ENCODE measurements around the gene HOXD13.

HOXD13 gene

DNA sequence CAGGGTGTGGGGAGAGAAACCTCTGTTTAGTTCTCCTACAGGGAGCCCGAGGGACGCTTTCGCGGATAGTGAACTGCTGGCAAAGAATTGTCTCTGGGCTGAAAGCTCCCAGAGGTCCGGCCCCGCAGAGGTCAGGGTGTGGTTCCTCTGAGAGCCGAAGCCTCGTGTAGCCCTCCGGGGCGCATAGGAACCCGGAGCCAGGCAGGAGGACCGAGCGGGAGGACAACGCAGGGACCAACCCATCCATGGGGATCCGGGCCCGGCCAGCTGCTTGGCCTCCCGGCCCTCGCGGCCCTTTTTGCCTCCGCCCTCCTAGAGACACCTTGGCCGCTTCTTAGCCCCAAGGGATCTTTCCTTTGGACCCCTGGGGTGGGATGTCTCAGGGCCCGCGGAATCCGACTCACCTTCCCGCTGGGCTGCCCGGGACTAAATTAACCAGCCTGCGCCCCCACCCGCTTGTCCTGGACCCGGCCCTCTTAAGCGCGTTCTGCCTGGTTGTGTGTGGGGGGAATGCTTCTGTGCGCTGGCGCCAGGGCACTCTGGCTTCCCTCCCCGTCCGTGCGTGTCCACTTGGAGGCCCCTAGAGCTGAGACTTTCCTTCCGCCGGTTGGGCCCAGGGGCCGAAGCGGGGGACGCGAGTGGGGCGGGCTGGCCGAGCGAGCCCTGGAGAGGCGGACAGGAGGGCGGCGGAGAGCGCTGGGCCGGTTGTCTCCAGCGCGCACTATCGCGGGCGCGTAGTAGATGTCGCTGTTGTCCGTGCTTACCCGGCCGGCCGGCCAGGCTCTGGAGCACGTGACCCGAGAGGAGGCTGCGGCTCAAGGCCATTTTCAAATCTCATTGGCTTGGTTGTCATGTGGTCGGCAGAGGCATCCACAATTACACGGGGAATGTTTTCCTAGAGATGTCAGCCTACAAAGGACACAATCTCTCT, 23.6 kb downstream of the HOXD13 start, which contains the start of gene HOXD10:
Gene HOXD10 (plus strand): TSS at position 896 of the 931 bp plus-strand sequence. CDS start 56 bp downstream, outside the sequence.
- Histone ChIP-seq H3K27ac (0 out of 2 replicates have a peak within 1 kb of the TSS, but pooled peaks have one; percentile 21), H3K4me3 (no peak within 1 kb of the TSS), H3K36me3 (ENCODE audit: insufficient read depth, low read length) (peaks cover 78% of the 10 kb centered on the region), H3K9me3 (ENCODE audit: low read depth, low read length) (no peaks in the 10 kb centered on the region), H3K9ac (ENCODE audit: insufficient read length) (no peak within 1 kb of the TSS)
- TF ChIP-seq POLR2AphosphoS5 (IDR thresholded peaks at IDR 0.05; ENCODE audit: borderline replicate concordance, low read depth, low read length) (no peak), FOXP2 (optimal IDR thresholded peaks at IDR 0.05; ENCODE audit: control extremely low read depth, extremely low read length, insufficient read depth) (no peak), EZH2 (IDR thresholded peaks at IDR 0.05) (no peak)
- DNase-seq (ENCODE audit: low read depth, low spot score) = no peak

DNA sequence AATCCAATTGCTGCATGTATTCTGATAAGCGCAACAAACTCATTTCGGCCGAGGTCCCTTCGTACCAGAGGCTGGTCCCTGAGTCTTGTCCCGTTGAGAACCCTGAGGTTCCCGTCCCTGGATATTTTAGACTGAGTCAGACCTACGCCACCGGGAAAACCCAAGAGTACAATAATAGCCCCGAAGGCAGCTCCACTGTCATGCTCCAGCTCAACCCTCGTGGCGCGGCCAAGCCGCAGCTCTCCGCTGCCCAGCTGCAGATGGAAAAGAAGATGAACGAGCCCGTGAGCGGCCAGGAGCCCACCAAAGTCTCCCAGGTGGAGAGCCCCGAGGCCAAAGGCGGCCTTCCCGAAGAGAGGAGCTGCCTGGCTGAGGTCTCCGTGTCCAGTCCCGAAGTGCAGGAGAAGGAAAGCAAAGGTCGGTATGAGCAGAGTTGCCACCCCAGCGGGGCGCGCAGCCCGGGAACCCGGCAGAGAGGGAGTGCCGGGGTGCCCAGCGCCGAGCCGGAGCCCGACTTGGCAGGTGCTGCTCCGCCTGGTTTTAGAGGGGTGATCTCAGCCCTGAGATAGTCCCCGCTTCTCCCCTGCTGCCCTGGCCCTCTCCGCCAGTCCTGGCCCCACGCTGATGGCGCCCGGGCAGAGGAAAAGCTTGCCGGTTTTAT, 24.8 kb downstream of the HOXD13 start:
- DNase-seq (ENCODE audit: low read depth, low spot score) = no peak
- TF ChIP-seq POLR2AphosphoS5 (IDR thresholded peaks at IDR 0.05; ENCODE audit: borderline replicate concordance, low read depth, low read length) (no peak), FOXP2 (optimal IDR thresholded peaks at IDR 0.05; ENCODE audit: control extremely low read depth, extremely low read length, insufficient read depth) (no peak), EZH2 (IDR thresholded peaks at IDR 0.05) (no peak)
- Histone ChIP-seq H3K9me3 (ENCODE audit: low read depth, low read length) (no peaks in the 10 kb centered on the region), H3K27ac (no peak overlapping the region), H3K4me3 (no peak overlapping the region), H3K36me3 (ENCODE audit: insufficient read depth, low read length) (peaks cover 67% of the 10 kb centered on the region), H3K9ac (ENCODE audit: insufficient read length) (no peak overlapping the region)

- Histone ChIP-seq H3K9me3 (ENCODE audit: low read depth, low read length) (no peaks in the 10 kb centered on the region), H3K36me3 (ENCODE audit: insufficient read depth, low read length) (peaks cover 61% of the 10 kb centered on the region), H3K4me3 (no peak overlapping the region), H3K27ac (peak overlapping the region; percentile 10; the same call in 1 of the 2 replicates), H3K9ac (ENCODE audit: insufficient read length) (no peak overlapping the region)
- DNase-seq (ENCODE audit: low read depth, low spot score) = no peak
- TF ChIP-seq EZH2 (IDR thresholded peaks at IDR 0.05) (no peak), POLR2AphosphoS5 (IDR thresholded peaks at IDR 0.05; ENCODE audit: borderline replicate concordance, low read depth, low read length) (no peak), FOXP2 (optimal IDR thresholded peaks at IDR 0.05; ENCODE audit: control extremely low read depth, extremely low read length, insufficient read depth) (no peak)
Measured at GRCh38 chr2:176117823-176118371, 25.4 kb downstream of the HOXD13 start.

DNA sequence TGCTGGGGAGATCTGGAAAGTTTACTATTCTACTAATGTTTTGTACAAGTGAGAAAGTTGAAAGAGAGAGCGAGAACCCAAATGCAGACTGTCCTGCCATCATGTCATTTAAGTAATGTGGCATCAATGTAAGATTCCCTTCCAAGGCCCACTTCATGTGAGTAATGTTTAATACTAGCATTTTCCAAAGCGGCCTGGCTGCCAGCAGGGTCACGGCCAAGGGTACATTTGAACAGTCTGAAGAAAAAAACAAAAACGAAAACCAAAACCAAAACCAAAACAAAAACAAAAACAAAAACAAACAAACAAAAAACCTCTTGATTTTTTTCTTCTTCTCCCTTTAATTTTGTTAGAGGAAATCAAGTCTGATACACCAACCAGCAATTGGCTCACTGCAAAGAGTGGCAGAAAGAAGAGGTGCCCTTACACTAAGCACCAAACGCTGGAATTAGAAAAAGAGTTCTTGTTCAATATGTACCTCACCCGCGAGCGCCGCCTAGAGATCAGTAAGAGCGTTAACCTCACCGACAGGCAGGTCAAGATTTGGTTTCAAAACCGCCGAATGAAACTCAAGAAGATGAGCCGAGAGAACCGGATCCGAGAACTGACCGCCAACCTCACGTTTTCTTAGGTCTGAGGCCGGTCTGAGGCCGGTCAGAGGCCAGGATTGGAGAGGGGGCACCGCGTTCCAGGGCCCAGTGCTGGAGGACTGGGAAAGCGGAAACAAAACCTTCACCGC, 26.2 kb downstream of the HOXD13 start:
- Histone ChIP-seq H3K9ac (ENCODE audit: insufficient read length) (no peak overlapping the region), H3K9me3 (ENCODE audit: low read depth, low read length) (no peaks in the 10 kb centered on the region), H3K36me3 (ENCODE audit: insufficient read depth, low read length) (peaks cover 52% of the 10 kb centered on the region; the same call in 1 of the 2 replicates), H3K4me3 (no peak overlapping the region), H3K27ac (peak overlapping the region; percentile 10; the same call in 1 of the 2 replicates)
- TF ChIP-seq FOXP2 (optimal IDR thresholded peaks at IDR 0.05; ENCODE audit: control extremely low read depth, extremely low read length, insufficient read depth) (no peak), POLR2AphosphoS5 (IDR thresholded peaks at IDR 0.05; ENCODE audit: borderline replicate concordance, low read depth, low read length) (no peak), EZH2 (IDR thresholded peaks at IDR 0.05) (no peak)
- no peak for DNase-seq (ENCODE audit: low read depth, low spot score)

DNA sequence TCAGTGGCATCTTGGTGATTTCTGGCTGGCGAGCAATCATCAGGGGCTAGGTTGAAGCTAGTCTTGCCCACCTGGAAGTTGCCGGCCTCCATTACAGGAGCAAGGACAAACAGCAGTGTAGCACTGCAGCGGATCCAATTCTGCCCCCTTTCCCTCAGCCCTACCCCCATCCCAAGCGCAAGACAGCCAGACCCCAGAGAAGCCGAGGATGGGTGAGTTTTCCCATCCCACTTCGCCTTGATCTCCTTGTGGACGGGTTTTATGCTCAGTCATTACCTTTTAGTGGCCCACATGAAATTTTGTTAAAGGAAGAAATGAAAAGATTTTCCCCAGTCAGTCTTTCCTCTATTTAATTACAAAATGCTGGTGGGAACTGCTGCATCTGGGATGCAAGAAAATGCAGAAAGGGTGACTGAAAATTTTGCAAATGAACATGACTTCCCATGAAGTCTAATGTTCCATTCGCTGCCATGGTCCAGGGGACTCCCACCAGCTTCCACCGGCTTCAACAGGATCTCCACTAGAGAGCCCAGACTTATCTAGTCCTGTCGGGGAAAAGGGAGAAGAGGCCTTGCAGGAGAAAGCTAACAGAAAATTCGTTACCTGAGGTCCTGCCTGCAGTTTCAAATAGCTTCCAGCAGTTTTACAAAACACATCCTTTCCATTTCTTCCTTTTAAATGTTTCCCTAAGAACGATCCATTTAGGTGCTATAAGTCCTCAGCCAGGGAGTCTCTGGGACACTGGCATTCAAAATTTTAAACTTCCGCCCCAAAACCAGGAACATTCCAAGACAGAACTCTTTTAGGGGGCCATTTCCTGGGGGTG, 28.1 kb downstream of the HOXD13 start:
- DNase-seq (ENCODE audit: low read depth, low spot score) = no peak
- no peak for TF ChIP-seq POLR2AphosphoS5 (IDR thresholded peaks at IDR 0.05; ENCODE audit: borderline replicate concordance, low read depth, low read length)
- TF ChIP-seq FOXP2 (optimal IDR thresholded peaks at IDR 0.05; ENCODE audit: control extremely low read depth, extremely low read length, insufficient read depth) = no peak
- no peak for TF ChIP-seq EZH2 (IDR thresholded peaks at IDR 0.05)
- Histone ChIP-seq H3K4me3 (no peak overlapping the region), H3K27ac (peak overlapping the region; percentile 28; the same call in 1 of the 2 replicates), H3K9ac (ENCODE audit: insufficient read length) (no peak overlapping the region), H3K36me3 (ENCODE audit: insufficient read depth, low read length) (peaks cover 41% of the 10 kb centered on the region; the same call in 1 of the 2 replicates), H3K9me3 (ENCODE audit: low read depth, low read length) (no peaks in the 10 kb centered on the region)

DNA sequence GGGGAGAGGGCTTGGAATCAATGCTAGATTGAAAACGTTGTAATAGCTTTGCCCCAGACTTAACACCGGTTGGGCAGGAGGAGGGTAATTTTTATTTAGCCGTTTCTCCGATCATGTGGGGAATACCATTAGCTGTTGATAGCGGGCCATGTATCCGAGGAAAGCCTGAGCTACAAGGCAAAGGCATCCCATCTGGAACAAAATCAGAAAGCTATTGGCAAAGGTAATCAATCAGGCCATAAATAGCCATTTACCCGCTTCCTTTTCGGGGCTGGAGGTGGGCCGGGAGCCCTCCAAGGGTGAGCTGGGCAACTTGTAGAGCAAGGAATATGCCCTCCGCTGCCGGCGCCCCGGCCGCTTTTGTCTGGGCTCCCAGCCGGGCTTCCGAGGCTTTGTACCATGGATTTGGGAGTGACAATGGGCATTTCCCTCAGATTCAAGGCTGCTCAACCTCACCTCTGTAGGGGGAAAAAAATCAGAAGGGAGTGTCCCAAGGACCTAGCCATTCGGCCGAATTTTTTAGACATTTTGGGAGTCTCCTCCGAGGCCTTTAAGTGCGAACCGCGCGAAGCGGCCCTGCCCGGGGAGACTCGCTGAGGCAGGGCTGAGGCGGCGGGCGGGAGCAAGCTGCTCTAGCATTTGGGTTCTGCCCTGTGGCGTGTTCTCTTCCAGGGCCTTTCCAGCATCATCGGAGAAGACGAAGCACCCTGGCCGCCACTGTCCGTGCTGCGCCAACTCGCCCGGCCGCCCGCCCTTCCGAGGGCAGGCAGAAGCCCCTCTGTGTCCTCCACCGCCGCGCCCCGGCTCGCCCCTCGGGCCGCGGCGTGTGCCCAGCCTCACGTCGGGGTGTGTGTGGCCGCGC, 28.9 kb downstream of the HOXD13 start:
- Histone ChIP-seq H3K9ac (ENCODE audit: insufficient read length) (no peak overlapping the region), H3K9me3 (ENCODE audit: low read depth, low read length) (no peaks in the 10 kb centered on the region), H3K36me3 (ENCODE audit: insufficient read depth, low read length) (peaks cover 33% of the 10 kb centered on the region; the same call in 1 of the 2 replicates), H3K4me3 (peak overlapping the region; percentile 93), H3K27ac (0 out of 2 replicates have a peak overlapping the region, but pooled peaks have one; percentile 28)
- no peak for DNase-seq (ENCODE audit: low read depth, low spot score)
- TF ChIP-seq POLR2AphosphoS5 (IDR thresholded peaks at IDR 0.05; ENCODE audit: borderline replicate concordance, low read depth, low read length) = no peak
- no peak for TF ChIP-seq EZH2 (IDR thresholded peaks at IDR 0.05)
- no peak for TF ChIP-seq FOXP2 (optimal IDR thresholded peaks at IDR 0.05; ENCODE audit: control extremely low read depth, extremely low read length, insufficient read depth)

Measured in SK-N-MC (cell line).